ENCODE measurements around the gene TTC28. TPM values are rescaled to one million over a fixed set of nuclear protein-coding genes. Genes with fewer than 3 reads are reported as not detected.

The TTC28 gene
- total and polyA plus RNA-seq, 10 of the 15 experiments (the other 5 are each of a cell fraction or from before 2014, with no cell fraction given) = 0.15 to 8.4 (median 1.4) TPM

DNA sequence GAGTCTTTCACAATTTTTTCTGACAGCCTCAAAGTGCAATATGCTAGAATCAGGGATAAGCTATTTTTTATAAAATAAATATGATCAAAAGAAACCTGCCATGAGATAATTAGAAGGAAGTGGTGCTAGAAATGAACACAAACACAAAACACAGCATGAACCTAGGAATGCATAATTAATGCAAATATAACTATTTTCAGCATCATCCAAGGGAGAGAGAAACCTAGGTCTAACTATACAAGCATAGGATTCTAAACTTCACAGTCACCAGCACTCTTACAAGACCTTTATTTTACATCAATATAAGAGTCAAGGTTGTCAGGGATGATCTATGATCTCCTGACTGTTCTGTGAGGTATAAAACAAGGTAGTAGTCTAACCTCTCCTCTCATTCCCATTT, 29.2 kb downstream of the TTC28 start (continued):
- TF ChIP-seq ESRRA (IDR thresholded peaks at IDR 0.05; ENCODE audit: low read length) (no peak), MYB (IDR thresholded peaks at IDR 0.05; ENCODE audit: borderline replicate concordance, low read depth, low read length) (no peak), SMAD1 (IDR thresholded peaks at IDR 0.05; ENCODE audit: low read depth, partially characterized antibody) (no peak), BACH1 (IDR thresholded peaks at IDR 0.05; ENCODE audit: borderline replicate concordance) (no peak), ZBTB4 (CRISPR knock-in tag; IDR thresholded peaks at IDR 0.05) (no peak), ZBTB11 (CRISPR knock-in tag; IDR thresholded peaks at IDR 0.05) (no peak), CHD2 (IDR thresholded peaks at IDR 0.05; ENCODE audit: borderline replicate concordance, low read depth, low read length) (no peak), MEF2A (IDR thresholded peaks at IDR 0.05; ENCODE audit: insufficient read depth, low read depth, low read length) (no peak), KLF5 (IDR thresholded peaks at IDR 0.05; ENCODE audit: partially characterized antibody) (no peak)

All from GM12878 (cell line).